CD4-positive, alpha-beta T cell (primary cell): Measurements from ENCODE around the gene MRPS12. TPM values are rescaled to one million over a fixed set of nuclear protein-coding genes. Genes with fewer than 3 reads are reported as not detected.

Experiments used
- ATAC-seq: fragments of 200-7000 bp; cut with Tn5 transposase; one replicate; pipeline ENCODE4 v1.10.0; 2022; ENCODE audit warnings: mild to moderate bottlenecking; ENCODE audit not compliant: poor library complexity
- CTCF ChIA-PET: fragments of 350-600 bp; sonication (Branson Sonifier 250); formaldehyde crosslinking; loops from one replicate; lab custom pipeline; 2021; ENCODE audit warnings: antibody characterized with exemption, inconsistent platforms; lab: Charles Lee
- POLR2A ChIA-PET: fragments of 350-600 bp; sonication (Branson Sonifier 250); formaldehyde crosslinking; loops from one replicate; lab custom pipeline; 2021; ENCODE audit warnings: antibody characterized with exemption, inconsistent platforms; lab: Charles Lee
- DNase-seq, 14 experiments: peaks; one replicate each; pipeline ENCODE4 v3.0.0-alpha.2; 2013 to 2020; ENCODE audit warnings: mixed read lengths in 2 of 14
- H3K27ac ChIP-seq, 2 donors: one replicate each; pipeline versions ENCODE4 v1.5.1 to v1.7.0; 2013; ENCODE audit warnings: low read length in 2 of 2, low read depth in 1 of 2, mild to moderate bottlenecking in 1 of 2
- H3K27me3 ChIP-seq, 2 experiments: 1 replicate in 1 of 2; 2 replicates in 1 of 2; pipeline versions ENCODE4 v1.6.1 to v1.7.0; 2013; ENCODE audit warnings: low read length in 2 of 2, control low read depth in 1 of 2, mild to moderate bottlenecking in 1 of 2, moderate library complexity in 1 of 2; ENCODE audit not compliant: insufficient read depth in 2 of 2, control insufficient read depth in 1 of 2
- H3K36me3 ChIP-seq: one replicate; pipeline ENCODE4 v1.6.1; 2013; ENCODE audit warnings: low read length, control low read depth; ENCODE audit not compliant: insufficient read depth
- H3K4me1 ChIP-seq: one replicate; pipeline ENCODE4 v1.6.1; 2013; ENCODE audit warnings: low read length, control low read depth; ENCODE audit not compliant: insufficient read depth
- H3K4me3 ChIP-seq: one replicate; pipeline ENCODE4 v1.5.1; 2013; ENCODE audit warnings: mild to moderate bottlenecking, low read length, moderate library complexity
- H3K9me3 ChIP-seq, 2 experiments: 1 replicate in 1 of 2; 2 replicates in 1 of 2; pipeline versions ENCODE4 v1.6.1 to v1.7.0; 2013; ENCODE audit warnings: low read length in 2 of 2, mild to moderate bottlenecking in 2 of 2, control low read depth in 1 of 2, moderate library complexity in 1 of 2; ENCODE audit not compliant: control insufficient read depth in 1 of 2, insufficient read depth in 1 of 2
- H3K27ac Mint-ChIP-seq: one replicate; pipeline ENCODE4 v1.8.0; 2020; ENCODE audit warnings: mixed read lengths
- H3K27me3 Mint-ChIP-seq: one replicate; pipeline ENCODE4 v1.8.0; 2021; ENCODE audit warnings: mixed read lengths
- H3K36me3 Mint-ChIP-seq: one replicate; pipeline ENCODE4 v1.8.0; 2021; ENCODE audit warnings: low read depth, mixed read lengths
- H3K4me1 Mint-ChIP-seq: one replicate; pipeline ENCODE4 v1.8.0; 2021; ENCODE audit warnings: low read depth, mixed read lengths
- H3K4me3 Mint-ChIP-seq: one replicate; pipeline ENCODE4 v1.8.0; 2020; ENCODE audit warnings: mild to moderate bottlenecking, mixed read lengths
- H3K9me3 Mint-ChIP-seq: one replicate; pipeline ENCODE4 v1.8.0; 2020; ENCODE audit warnings: mixed read lengths
- CTCF ChIP-seq: fragments of 200-600 bp; IDR thresholded peaks from one replicate; pipeline ENCODE4 v1.8.0; 2022; ENCODE audit warnings: antibody characterized with exemption, mild to moderate bottlenecking
- intact Hi-C, 2 experiments: fragments of 100-400 bp; cut with DNase I in 1 of 2; cut with micrococcal nuclease in 1 of 2; formaldehyde crosslinking; loops; one replicate each; pipeline versions ENCODE4 v1.15.1 to v1.9.0; 2023 to 2025; cut with DNase I, micrococcal nuclease
- total RNA-seq, 174 experiments: library from RNA in 2 of 174; stranded (reverse) in 2 of 174; gene quantifications; one replicate each; pipeline ENCODE4 v1.2.3 and lab custom pipeline; 2021 to 2026

MRPS12 gene
- total RNA-seq, 2 experiments from 2014 or later, result 13.7 to 15.4 TPM

DNA sequence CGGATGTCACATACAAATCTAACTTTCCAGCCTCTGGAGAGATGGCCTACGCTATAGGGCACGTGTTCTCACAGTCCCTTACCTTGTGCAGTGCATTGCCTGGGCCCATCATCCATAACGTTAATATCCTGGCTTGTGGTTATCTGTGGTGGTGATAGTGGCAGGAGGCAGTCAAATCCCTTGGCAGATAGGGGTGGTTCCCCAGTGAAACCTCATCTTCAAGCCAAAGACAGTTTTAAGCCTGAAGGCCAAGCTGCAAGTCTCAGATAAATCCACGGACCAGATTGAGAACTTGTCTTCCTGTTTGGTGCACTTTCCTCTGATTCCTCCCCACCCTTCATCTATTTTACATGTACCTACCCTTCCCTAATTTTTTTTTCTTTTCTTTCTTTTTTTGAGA is 49.1 kb downstream of the MRPS12 start:
- Mint-ChIP-seq H3K4me1 (peaks cover 9% of the 10 kb centered on the region), H3K36me3 (no peaks in the 10 kb centered on the region), H3K9me3 (peaks cover 2% of the 10 kb centered on the region), H3K27ac (no peak overlapping the region), H3K4me3 (no peak overlapping the region), H3K27me3 (peaks cover 41% of the 10 kb centered on the region)
- no peak for TF ChIP-seq CTCF
- H3K27me3 ChIP-seq, result peaks cover 17 to 18% of the 10 kb centered on the region in 2 experiments
- H3K4me1 ChIP-seq, result peaks cover 10% of the 10 kb centered on the region
- ATAC-seq (no peak), DNase-seq (no peak)
- H3K36me3 ChIP-seq, result no peaks in the 10 kb centered on the region
- intact Hi-C loops, result no loop called here
- H3K4me3 ChIP-seq, result no peak overlapping the region
- H3K9me3 ChIP-seq, result peaks cover 0 to 18% of the 10 kb centered on the region in 2 experiments
- CTCF ChIA-PET, result no interaction called here
- POLR2A ChIA-PET, result interaction anchor here (0.5 kb wide), 1 partner anchor 13 kb away, joined by 5 read pairs; no protein-coding TSS in a partner anchor
- H3K27ac ChIP-seq, result no peak overlapping the region

DNA sequence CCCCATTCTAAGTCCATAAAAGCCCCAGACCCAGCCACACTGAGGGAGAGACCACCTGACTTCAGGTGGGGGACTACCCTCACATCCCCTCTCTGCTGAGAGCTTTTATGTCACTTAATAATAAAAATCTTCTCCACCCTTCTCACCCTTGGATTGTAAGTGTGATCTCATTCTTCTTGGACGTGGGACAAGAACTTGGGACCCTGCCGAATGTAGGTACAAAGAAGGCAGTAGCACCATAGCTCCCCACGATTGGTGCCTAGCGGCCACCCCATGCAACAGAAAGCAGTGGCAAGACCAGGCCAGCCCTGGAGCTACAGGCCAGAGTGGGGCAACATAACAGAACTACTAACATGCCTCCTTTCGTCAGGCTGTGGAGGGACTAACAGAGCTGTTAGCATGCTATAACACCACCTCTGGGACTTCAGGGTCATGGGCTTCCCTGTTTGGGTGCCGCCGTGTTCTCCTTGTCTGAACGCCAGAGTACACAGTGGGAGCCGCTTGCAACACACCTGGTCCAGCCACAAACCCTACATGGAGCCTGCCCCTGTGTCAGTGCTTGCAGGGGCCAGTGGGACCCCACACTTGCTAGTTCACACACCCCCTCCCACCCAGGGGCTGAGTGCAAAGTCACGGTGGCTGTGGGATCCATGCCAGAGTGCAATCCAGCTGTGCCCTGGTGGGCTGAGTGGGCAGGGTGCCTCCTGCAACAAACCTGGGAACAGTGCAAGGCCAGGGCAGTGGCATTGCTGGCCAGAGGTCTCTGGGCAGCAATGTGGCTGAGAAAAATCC is 50.0 kb downstream of the MRPS12 start:
- Histone ChIP-seq H3K4me1 (peaks cover 5% of the 10 kb centered on the region), H3K36me3 (no peaks in the 10 kb centered on the region), H3K27ac (no peak overlapping the region), H3K4me3 (no peak overlapping the region), H3K9me3 (peaks cover 0 to 19% of the 10 kb centered on the region in 2 experiments), H3K27me3 (peaks cover 9 to 13% of the 10 kb centered on the region in 2 experiments)
- Mint-ChIP-seq H3K4me3 (no peak overlapping the region), H3K27me3 (peaks cover 36% of the 10 kb centered on the region), H3K4me1 (peaks cover 9% of the 10 kb centered on the region), H3K9me3 (peaks cover 2% of the 10 kb centered on the region), H3K27ac (no peak overlapping the region), H3K36me3 (no peaks in the 10 kb centered on the region)
- CTCF ChIA-PET, result no interaction called here
- intact Hi-C loops, result no loop called here
- DNase-seq (no peak), ATAC-seq (no peak)
- POLR2A ChIA-PET, result interaction anchor here (0.5 kb wide), 1 partner anchor 14 kb away, joined by 5 read pairs; no protein-coding TSS in a partner anchor
- no peak for TF ChIP-seq CTCF

Other genes with a start within 250 kb of the MRPS12 start
- gene CAPN12, start 186.5 kb upstream of the MRPS12 start, total RNA-seq, result 1 to 10 TPM; 1.6 to 2.0 TPM
- gene LGALS7, start 157.4 kb upstream of the MRPS12 start, total RNA-seq, result not detected
- gene LGALS7B, start 141.7 kb upstream of the MRPS12 start, total RNA-seq, result not detected
- 1 to 10 TPM; 2.3 to 3.1 TPM for gene LGALS4, start 118.0 kb upstream of the MRPS12 start, total RNA-seq
- gene ECH1, start 99.2 kb upstream of the MRPS12 start, total RNA-seq, result 10 to 100 TPM; 32.6 to 35.3 TPM
- 100 to 1,000 TPM; 535 to 565 TPM for gene HNRNPL, start 81.0 kb upstream of the MRPS12 start, total RNA-seq
- gene RINL, start 52.7 kb upstream of the MRPS12 start, total RNA-seq, result 10 to 100 TPM; 19.5 to 21.3 TPM
- 10 to 100 TPM; 60.8 to 67.8 TPM for gene SIRT2, start 31.3 kb upstream of the MRPS12 start, total RNA-seq
- 10 to 100 TPM; 29.3 to 30.1 TPM for gene NFKBIB, start 31.0 kb upstream of the MRPS12 start, total RNA-seq
- gene CCER2, start 18.8 kb upstream of the MRPS12 start, total RNA-seq, result 1 to 10 TPM; 1.0 to 1.7 TPM
- 10 to 100 TPM; 18.7 to 22.8 TPM for gene SARS2, start 181 bp upstream of the MRPS12 start, total RNA-seq
- gene FBXO17, start 44.8 kb downstream of the MRPS12 start, total RNA-seq, result not detected
- under 1 TPM in 1 of 2 experiments, not detected in 1; 0.11 TPM for gene FBXO27, start 101.6 kb downstream of the MRPS12 start, total RNA-seq
- gene ACP7, start 153.4 kb downstream of the MRPS12 start, total RNA-seq, result not detected
- gene PAK4, start 194.8 kb downstream of the MRPS12 start, total RNA-seq, result 1 to 10 TPM; 2.7 to 6.3 TPM